ENCODE data around the gene KCNJ14.

DNA sequence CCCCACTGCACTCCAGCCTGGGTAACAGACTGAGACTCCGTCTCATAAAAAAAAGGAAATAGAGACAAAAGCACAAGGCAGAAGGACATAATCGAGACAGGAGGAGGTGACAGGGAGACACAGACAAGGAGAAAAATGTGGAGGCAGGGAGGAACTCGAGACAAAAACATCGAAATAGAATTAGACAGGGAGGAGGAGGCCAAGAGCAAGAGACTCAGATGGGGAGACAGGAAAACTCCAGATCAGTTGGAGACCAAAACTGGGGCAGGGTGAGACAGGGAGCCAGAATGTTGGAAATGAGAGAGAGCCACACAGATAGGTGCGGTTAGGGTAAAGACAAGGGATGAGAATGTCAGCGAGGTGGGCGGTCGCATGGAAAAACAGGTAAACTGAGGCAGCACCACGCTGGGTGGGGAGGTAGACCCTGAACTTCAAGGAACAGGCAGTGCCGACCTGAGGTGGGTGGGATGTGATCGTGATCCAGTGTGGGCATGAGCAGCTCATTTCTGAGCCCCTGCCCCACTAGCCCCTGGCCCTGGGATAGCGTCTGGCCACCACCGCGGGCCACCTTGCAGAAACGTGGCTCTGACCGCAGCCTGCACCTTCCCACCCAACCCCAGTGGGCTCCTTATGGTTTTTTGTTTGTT, 29.0 kb downstream of the KCNJ14 start:
- TF ChIP-seq, protein P1, sequence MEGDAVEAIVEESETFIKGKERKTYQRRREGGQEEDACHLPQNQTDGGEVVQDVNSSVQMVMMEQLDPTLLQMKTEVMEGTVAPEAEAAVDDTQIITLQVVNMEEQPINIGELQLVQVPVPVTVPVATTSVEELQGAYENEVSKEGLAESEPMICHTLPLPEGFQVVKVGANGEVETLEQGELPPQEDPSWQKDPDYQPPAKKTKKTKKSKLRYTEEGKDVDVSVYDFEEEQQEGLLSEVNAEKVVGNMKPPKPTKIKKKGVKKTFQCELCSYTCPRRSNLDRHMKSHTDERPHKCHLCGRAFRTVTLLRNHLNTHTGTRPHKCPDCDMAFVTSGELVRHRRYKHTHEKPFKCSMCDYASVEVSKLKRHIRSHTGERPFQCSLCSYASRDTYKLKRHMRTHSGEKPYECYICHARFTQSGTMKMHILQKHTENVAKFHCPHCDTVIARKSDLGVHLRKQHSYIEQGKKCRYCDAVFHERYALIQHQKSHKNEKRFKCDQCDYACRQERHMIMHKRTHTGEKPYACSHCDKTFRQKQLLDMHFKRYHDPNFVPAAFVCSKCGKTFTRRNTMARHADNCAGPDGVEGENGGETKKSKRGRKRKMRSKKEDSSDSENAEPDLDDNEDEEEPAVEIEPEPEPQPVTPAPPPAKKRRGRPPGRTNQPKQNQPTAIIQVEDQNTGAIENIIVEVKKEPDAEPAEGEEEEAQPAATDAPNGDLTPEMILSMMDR (IDR thresholded peaks at IDR 0.05), result no peak
- TF ChIP-seq POLR2A (IDR thresholded peaks at IDR 0.05), result no peak
- TF ChIP-seq EP300 (IDR thresholded peaks at IDR 0.05), result no peak
